TTC549 (cell line): ENCODE results near the gene CACNB2.

Source experiments
- FAIRE-seq: peaks from 2 replicates; lab custom pipeline; 2012; peaks lifted over from hg19 to GRCh38; lab: Jason Lieb, UNC

Gene CACNB2

DNA sequence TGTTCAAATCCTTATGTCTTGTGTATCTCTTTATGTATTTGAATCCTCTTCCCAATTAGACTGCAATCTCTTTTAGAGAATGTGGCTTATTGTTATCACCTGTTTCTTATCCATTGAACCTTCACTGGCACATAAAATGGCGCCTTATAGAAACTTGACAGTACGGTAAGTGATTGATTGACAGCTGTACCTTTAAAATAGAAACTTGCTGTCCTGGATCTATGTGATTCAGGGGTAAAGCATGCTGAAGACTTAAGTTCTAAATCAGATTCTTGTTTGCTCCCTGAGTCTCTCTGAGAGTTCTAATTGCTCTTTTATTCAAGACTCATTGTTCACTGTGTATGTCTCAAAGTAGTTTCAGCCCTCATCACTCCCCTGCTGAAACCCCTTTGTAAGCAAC lies 91.3 kb downstream of the CACNB2 start:
- FAIRE-seq = no peak

GRCh38 chr10:18233775-18234174 lies 93.6 kb downstream of the CACNB2 start:
- FAIRE-seq = no peak

DNA sequence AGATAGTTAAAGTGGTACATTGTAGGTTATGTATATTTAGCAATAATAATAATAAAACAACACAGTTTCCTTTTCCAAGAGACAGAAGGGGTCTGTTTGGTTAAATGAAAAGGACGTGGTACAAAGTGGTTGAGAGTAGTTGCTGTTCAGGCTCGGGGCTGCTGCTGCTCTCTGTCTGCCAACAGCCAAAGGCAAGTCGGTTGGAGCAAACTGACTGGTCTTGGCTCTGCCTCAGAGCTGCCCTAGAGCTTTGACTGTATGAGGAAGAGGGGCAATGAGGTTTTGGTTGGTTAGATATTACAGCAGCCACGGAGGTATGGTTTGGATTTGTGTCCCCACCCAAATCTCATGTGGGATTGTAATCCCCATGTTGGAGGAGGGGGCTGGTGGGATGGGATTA lies 95.3 kb downstream of the CACNB2 start:
- FAIRE-seq = no peak

DNA sequence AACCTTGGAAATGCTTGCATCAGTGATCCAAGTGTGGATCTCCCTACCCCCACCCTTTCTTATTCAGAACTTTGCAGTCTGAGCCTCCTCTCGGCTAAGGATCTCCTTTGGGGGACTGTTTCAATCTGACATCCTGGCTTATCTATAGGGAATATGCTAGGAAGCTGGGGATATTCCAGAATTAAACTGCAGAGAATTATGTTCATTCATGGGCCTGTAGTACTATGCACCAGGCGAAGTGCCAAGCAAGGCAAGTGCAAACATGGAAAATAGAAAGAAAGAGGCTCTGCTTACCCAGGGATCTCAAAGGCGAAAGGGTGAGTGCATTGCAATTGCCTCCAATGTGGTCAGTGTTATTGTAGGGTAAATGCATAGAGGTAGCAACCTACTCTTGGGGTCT lies 96.5 kb downstream of the CACNB2 start:
- no peak for FAIRE-seq

DNA sequence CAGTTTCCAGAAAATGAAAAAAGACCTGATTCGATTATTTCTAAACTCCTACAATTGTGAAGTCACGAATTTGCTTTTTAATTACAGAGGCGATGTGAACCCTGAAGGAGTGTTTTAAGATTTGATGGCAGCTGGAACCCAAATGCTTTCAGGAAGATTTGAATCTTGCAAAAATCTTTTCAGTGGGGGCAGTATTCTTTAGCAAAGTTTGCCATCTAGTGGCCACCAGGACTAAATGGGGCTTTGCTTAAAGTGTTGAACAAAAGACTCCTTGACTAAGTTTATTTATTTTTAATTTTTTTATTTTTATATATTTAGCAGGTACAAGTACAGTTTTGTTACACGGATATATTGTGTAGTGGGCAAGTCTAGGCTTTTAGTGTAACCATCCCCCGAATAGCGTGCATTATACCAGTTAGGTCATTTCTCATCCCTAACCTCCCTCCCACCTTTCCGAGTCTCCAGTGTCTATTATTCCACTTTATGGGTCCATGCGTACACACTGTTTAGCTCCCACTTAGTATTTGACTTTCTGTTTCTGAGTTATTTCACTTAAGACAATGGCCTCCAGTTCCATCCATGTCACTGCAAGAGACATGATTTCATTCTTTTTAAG lies 98.8 kb downstream of the CACNB2 start:
- peak; percentile 74 for FAIRE-seq

DNA sequence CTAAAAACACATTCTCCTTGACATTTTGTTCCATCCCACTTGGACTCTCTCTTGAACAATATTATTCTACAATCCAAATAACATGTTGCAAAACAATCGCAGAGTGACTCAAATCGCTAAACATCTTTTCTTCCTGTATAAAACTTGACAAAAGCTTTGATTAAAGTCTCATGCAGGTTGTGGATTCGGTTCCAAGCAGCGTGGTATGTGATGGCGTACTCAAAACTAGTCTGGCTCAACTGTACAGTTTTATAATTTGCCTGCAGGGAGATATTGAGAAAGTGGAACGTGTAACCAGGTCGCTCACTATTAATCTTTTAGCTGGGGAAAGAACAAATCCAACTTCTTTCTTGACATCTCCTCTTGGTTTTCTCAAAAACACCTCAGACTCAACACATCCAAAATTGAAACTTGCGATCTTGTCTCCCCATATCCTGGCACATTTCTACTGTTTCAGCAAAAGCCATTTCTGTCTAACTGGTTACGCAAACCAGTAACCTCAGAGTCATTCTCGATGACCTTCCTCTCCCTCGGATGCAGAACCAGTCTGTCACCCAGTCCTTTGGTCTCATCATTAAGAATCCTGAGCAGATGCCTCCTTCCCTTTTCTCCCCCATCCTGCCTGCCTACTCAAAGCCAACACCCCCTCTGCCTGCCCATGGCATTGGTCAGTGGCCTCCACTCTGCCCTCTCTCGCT lies 100.1 kb downstream of the CACNB2 start:
- no peak for FAIRE-seq

GRCh38 chr10:18246967-18247366 lies 106.7 kb downstream of the CACNB2 start:
- no peak for FAIRE-seq

DNA sequence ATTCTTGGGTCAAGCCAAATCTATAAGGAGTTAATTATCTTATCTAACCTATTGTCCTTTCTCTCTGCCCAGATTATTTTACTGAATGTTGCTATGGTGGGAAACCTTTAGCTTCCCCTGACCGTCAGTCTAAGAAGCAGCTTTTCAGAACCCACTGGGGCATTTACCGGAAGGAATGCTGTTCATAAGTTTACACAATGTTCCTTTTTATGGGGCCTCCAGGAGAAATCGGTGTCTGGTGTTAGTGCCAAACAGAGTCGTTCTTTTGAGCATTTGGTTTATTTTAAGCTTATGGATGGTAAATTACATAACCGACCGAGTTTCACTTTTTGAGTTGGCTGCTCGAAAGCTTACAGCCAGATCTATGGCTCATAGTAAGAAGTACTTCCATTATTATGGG lies 111.9 kb downstream of the CACNB2 start:
- no peak for FAIRE-seq

GRCh38 chr10:18254086-18254485 lies 113.9 kb downstream of the CACNB2 start:
- FAIRE-seq = no peak

- no peak for FAIRE-seq
These were observed 114.5 kb downstream of the CACNB2 start for GRCh38 chr10:18254692-18255091.

DNA sequence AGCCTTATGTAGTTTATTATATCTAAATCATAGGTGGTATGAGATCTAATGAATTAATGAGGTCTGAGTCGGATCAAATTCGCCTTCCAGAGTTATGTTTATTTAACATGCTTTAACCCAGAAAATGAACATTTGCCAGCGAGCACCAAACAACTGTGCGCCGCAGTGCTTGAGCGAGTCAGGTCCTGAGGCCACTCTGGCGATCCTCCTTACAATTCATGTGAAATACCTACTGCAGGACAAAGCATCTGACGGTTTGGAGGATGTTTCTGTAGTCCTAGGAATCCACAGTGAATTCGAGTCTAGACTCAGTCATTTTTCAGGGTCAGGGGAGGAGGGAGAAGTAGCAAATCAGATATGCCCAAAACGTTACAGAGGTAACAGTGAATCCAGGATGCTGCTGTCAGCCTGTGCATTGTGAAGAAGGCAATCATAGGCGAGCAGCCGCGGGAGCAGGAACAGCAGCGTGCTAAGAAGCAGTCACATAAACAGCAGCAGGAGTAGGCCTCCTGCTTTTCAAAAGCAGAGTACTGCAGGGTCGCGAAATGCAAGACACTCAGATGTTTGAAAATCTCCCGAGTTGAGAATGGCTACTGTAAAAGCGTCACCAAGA lies 120.2 kb downstream of the CACNB2 start:
- no peak for FAIRE-seq

GRCh38 chr10:18261063-18261610 lies 120.9 kb downstream of the CACNB2 start:
- no peak for FAIRE-seq

GRCh38 chr10:18261768-18262231 lies 121.6 kb downstream of the CACNB2 start:
- no peak for FAIRE-seq

DNA sequence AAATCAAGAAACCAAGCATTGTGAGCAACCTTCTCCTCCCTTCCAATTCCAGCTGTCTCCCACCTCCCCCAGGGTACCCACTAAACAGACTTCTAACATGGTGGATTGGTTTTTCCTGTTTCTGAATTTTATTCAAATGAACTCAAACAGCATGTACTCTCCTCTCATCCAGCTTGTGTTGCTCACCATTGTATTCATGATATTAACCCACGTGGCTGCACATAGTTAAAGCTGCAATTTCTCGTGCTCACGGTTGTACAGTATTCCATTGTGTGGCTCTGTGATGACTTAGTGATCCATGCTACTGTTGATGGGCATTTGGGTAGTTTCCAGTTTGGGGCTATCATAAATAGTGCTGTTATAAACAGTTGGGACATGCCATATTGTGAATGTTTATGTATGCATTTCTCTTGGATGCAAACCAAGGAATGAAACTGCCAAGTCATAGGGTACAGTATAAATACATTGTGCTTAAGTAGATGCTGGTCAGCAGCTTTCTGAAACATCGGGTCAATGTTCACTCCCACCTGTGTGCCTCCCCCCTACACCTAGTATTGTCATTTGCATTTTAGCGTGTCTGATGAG lies 124.3 kb downstream of the CACNB2 start:
- no peak for FAIRE-seq

DNA sequence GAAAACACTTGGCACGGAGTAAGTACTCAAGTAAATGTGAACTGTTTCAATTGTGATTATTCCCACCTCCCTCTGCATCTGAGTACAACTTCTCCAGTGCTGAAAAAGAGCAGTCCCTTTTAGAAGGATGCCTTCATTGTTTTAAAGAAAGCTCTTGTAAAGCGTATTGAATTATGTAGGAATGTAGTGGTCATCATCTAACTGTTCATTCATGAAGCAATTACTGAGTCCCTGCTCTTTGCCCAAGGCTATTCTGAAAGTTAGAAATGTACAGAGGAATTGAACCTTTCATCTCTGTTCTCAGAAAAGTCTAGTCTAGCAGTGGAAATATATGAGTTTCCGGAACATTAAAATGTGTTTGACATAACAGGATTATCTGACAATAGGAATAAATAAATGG lies 127.8 kb downstream of the CACNB2 start:
- FAIRE-seq = no peak

- no peak for FAIRE-seq
These were observed 131.3 kb downstream of the CACNB2 start for GRCh38 chr10:18271491-18271890.

GRCh38 chr10:18273039-18273438 lies 132.8 kb downstream of the CACNB2 start:
- no peak for FAIRE-seq

GRCh38 chr10:18278181-18278580 lies 138.0 kb downstream of the CACNB2 start:
- no peak for FAIRE-seq

- no peak for FAIRE-seq
These were observed 138.9 kb downstream of the CACNB2 start for GRCh38 chr10:18279173-18279572.

DNA sequence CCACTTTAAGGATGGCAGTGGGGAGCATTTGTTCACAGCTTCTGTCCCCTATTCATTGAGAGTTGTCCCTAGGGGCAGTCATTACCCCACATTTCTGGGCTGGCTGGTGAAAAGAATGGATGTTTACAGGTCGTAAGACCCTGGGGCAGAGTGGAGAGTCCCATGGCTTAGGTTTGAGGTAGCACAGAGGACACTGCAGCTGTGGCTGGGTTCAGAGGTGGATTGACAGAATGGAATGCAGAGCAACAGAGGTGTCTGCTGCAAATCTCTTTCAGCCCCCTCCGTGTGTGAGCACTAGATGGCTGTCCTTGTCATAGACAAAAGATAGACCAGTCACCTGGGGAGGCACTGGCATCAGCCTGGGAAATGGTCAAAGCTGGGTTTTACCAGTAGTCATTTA lies 141.9 kb downstream of the CACNB2 start:
- FAIRE-seq = no peak

DNA sequence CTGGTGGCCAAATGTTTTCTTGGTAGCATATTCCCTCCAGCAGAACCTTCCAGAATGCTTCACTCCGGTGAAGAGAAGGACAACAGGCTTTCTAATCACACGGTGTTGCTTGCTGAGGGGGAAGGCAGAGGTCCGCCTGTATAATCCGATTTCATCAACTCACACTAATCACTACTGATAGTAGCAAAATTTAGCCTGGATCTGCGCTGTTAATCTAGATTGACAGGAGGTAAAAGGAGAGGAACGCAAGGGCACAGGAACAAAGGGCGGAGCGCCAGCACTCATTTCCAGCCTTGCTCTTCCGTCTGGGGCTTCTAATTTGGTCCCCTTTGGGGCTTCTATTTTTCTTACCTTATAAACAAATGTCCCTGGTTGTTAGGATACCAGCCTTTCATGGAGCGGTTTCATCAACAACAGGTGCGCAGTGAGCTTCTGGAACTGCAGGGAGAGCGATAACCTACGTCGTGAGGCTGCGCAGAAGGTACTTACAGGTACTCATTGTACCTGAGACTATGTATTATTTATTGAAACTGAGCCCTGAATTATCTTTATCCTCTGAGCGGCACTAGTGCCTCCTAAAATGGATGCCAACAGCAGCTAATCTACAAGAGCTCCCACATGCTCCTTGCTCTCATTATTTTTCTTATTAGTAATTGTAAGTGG lies 150.6 kb downstream of the CACNB2 start:
- no peak for FAIRE-seq
